GM23338 (cell line): Measurements from ENCODE around the gene THADA.

Experiments used
- CREB1 ChIP-seq: fragments of 250-450 bp; sonication (Bioruptor Pico); IDR thresholded peaks from 2 replicates; pipeline ENCODE4 v1.5.0; 2020; ENCODE audit warnings: low read depth, mild to moderate bottlenecking, moderate library complexity
- EZH2 ChIP-seq: fragments of 200-600 bp; sonication (generic); IDR thresholded peaks from one replicate; pipeline ENCODE4 v1.8.0; 2017; ENCODE audit warnings: antibody characterized with exemption, mild to moderate bottlenecking, low read depth; ENCODE audit not compliant: unreplicated experiment
- EZH2phosphoT487 ChIP-seq: fragments of 200-600 bp; sonication (generic); IDR thresholded peaks from one replicate; pipeline ENCODE4 v1.8.1; 2018; ENCODE audit warnings: antibody characterized with exemption; ENCODE audit not compliant: unreplicated experiment
- JUNB ChIP-seq: IDR thresholded peaks from one replicate; pipeline ENCODE4 v1.6.1; 2016; ENCODE audit warnings: antibody characterized with exemption; ENCODE audit not compliant: unreplicated experiment
- POLR2AphosphoS5 ChIP-seq: IDR thresholded peaks from 2 replicates; pipeline ENCODE4 v1.6.1; 2016; ENCODE audit warnings: antibody characterized with exemption, low read depth
- TF ChIP-seq, protein P1 (sequence below), 2 experiments: fragments of 200-600 bp in 1 of 2; sonication (generic) in 1 of 2; conservative IDR thresholded peaks; 2 replicates each; pipeline versions ENCODE4 v1.5.1 to v1.6.1; 2016 to 2017; ENCODE audit warnings: antibody characterized with exemption in 2 of 2, low read depth in 2 of 2, mild to moderate bottlenecking in 2 of 2, moderate library complexity in 1 of 2
- TF ChIP-seq, protein P2 (sequence below): IDR thresholded peaks from one replicate; pipeline ENCODE4 v1.6.1; 2018; ENCODE audit warnings: antibody characterized with exemption; ENCODE audit not compliant: unreplicated experiment

DNA sequence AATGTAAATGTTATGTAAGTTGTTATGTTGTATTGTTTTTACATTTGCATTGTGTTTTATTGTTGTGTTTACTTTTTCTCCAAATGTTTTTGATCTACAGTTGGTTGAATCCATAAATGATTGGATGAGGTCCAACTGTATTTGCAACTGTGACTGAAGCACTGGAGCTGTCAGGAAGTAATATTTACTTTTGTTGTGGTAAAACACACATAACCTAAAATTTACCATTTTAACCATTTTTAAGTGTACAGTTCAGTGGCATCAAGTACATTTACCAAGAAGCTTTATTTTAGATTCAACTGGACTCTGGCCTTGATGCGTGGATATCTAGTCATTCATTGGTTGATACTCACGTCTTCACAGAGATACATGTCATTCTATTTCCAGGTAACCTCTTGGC lies 181.8 kb downstream of the THADA start:
- TF ChIP-seq, protein P1, sequence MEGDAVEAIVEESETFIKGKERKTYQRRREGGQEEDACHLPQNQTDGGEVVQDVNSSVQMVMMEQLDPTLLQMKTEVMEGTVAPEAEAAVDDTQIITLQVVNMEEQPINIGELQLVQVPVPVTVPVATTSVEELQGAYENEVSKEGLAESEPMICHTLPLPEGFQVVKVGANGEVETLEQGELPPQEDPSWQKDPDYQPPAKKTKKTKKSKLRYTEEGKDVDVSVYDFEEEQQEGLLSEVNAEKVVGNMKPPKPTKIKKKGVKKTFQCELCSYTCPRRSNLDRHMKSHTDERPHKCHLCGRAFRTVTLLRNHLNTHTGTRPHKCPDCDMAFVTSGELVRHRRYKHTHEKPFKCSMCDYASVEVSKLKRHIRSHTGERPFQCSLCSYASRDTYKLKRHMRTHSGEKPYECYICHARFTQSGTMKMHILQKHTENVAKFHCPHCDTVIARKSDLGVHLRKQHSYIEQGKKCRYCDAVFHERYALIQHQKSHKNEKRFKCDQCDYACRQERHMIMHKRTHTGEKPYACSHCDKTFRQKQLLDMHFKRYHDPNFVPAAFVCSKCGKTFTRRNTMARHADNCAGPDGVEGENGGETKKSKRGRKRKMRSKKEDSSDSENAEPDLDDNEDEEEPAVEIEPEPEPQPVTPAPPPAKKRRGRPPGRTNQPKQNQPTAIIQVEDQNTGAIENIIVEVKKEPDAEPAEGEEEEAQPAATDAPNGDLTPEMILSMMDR (conservative IDR thresholded peaks at IDR 0.05; ENCODE audit: low read depth in 2 of 2), result no peak
- no peak for TF ChIP-seq EZH2phosphoT487
- TF ChIP-seq, protein P2, sequence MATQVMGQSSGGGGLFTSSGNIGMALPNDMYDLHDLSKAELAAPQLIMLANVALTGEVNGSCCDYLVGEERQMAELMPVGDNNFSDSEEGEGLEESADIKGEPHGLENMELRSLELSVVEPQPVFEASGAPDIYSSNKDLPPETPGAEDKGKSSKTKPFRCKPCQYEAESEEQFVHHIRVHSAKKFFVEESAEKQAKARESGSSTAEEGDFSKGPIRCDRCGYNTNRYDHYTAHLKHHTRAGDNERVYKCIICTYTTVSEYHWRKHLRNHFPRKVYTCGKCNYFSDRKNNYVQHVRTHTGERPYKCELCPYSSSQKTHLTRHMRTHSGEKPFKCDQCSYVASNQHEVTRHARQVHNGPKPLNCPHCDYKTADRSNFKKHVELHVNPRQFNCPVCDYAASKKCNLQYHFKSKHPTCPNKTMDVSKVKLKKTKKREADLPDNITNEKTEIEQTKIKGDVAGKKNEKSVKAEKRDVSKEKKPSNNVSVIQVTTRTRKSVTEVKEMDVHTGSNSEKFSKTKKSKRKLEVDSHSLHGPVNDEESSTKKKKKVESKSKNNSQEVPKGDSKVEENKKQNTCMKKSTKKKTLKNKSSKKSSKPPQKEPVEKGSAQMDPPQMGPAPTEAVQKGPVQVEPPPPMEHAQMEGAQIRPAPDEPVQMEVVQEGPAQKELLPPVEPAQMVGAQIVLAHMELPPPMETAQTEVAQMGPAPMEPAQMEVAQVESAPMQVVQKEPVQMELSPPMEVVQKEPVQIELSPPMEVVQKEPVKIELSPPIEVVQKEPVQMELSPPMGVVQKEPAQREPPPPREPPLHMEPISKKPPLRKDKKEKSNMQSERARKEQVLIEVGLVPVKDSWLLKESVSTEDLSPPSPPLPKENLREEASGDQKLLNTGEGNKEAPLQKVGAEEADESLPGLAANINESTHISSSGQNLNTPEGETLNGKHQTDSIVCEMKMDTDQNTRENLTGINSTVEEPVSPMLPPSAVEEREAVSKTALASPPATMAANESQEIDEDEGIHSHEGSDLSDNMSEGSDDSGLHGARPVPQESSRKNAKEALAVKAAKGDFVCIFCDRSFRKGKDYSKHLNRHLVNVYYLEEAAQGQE, result no peak
- TF ChIP-seq POLR2AphosphoS5, result no peak
- no peak for TF ChIP-seq EZH2
- TF ChIP-seq CREB1, result no peak
- TF ChIP-seq JUNB, result no peak
